Endothelial cell of umbilical vein (primary cell): ENCODE measurements around the gene TP73. TPM values are rescaled to one million over a fixed set of nuclear protein-coding genes. Genes with fewer than 3 reads are reported as not detected.

Experiments
- BruUV-seq: library from RNA; stranded (reverse); fragments of 400-500 nt; replicated peaks from 2 replicates; lab custom pipeline; 2021; lab: Mats Ljungman, UMichigan
- CTCF ChIA-PET: fragments of 300-600, 350-600 bp; sonication (Branson Sonifier 250); formaldehyde crosslinking; loops from one replicate; lab custom pipeline; 2021; ENCODE audit warnings: antibody characterized with exemption, inconsistent platforms; lab: Charles Lee
- POLR2A ChIA-PET: fragments of 300-600, 350-600 bp; sonication (Branson Sonifier 250); formaldehyde crosslinking; loops from one replicate; lab custom pipeline; 2021; ENCODE audit warnings: antibody characterized with exemption, inconsistent platforms; lab: Charles Lee
- DNase-seq: peaks from one replicate; pipeline ENCODE4 v3.0.0-alpha.2; 2011; ENCODE audit warnings: low read depth, low spot score
- FAIRE-seq: peaks from 2 replicates; lab custom pipeline; 2011; peaks lifted over from hg19 to GRCh38; lab: Jason Lieb, UNC
- H2AFZ ChIP-seq: 2 replicates; pipeline ENCODE4 v1.6.0; 2012; ENCODE audit warnings: low read depth, low read length, control low read depth, inconsistent platforms
- H3K27ac ChIP-seq: 2 replicates; pipeline ENCODE4 v1.5.1; 2011; ENCODE audit warnings: low read depth, mild to moderate bottlenecking, control low read depth, low read length, moderate library complexity; ENCODE audit not compliant: insufficient read depth
- H3K27me3 ChIP-seq, 2 experiments: 2 replicates each; pipeline versions ENCODE4 v1.6.0 to v1.6.1; 2011; ENCODE audit warnings: low read length in 2 of 2, mixed read lengths in 1 of 2; ENCODE audit not compliant: control insufficient read depth in 2 of 2, insufficient read depth in 2 of 2
- H3K36me3 ChIP-seq, 2 experiments: 2 replicates in 1 of 2; 3 replicates in 1 of 2; pipeline ENCODE4 v1.5.1; 2011; ENCODE audit warnings: low read length in 2 of 2, mild to moderate bottlenecking in 1 of 2, moderate library complexity in 1 of 2; ENCODE audit not compliant: control insufficient read depth in 2 of 2, insufficient read depth in 2 of 2; ENCODE audit errors: extremely low read depth in 1 of 2
- H3K4me1 ChIP-seq: 3 replicates; pipeline ENCODE4 v1.5.1; 2011; ENCODE audit warnings: mild to moderate bottlenecking, low read length; ENCODE audit not compliant: control insufficient read depth, insufficient read depth; ENCODE audit errors: extremely low read depth
- H3K4me2 ChIP-seq: 2 replicates; pipeline ENCODE4 v1.6.1; 2011; ENCODE audit warnings: low read length, control low read depth, mixed read lengths; ENCODE audit not compliant: insufficient read depth
- H3K4me3 ChIP-seq, 3 experiments: fragments of 200-600 bp in 1 of 3; sonication (generic), shearing (Covaris generic) in 1 of 3; replicated peaks in 1 of 3; 2 replicates each; pipeline ENCODE4 v1.5.1; 2011 to 2016; ENCODE audit warnings: control low read depth in 3 of 3, low read length in 3 of 3, mild to moderate bottlenecking in 2 of 3, inconsistent platforms in 1 of 3, low read depth in 1 of 3, moderate library complexity in 1 of 3; ENCODE audit not compliant: insufficient read depth in 1 of 3
- H3K79me2 ChIP-seq: 2 replicates; pipeline ENCODE4 v1.6.0; 2012; ENCODE audit warnings: low read length, inconsistent platforms; ENCODE audit not compliant: control insufficient read depth, insufficient read depth
- H3K9ac ChIP-seq: replicated peaks from 2 replicates; pipeline ENCODE3; 2011; ENCODE audit warnings: low read length, control low read depth; ENCODE audit not compliant: insufficient read depth; ENCODE audit errors: extremely low read depth
- H3K9me1 ChIP-seq: replicated peaks from 3 replicates; pipeline ENCODE4 v1.6.0; 2011; ENCODE audit warnings: mild to moderate bottlenecking, low read length; ENCODE audit not compliant: control insufficient read depth, insufficient read depth; ENCODE audit errors: extremely low read depth
- H3K9me3 ChIP-seq: replicated peaks from 2 replicates; pipeline ENCODE4 v1.5.1; 2012; ENCODE audit warnings: low read length, inconsistent platforms; ENCODE audit not compliant: control insufficient read depth, insufficient read depth
- H4K20me1 ChIP-seq: replicated peaks from 2 replicates; pipeline ENCODE3; 2011; ENCODE audit warnings: mild to moderate bottlenecking, low read length; ENCODE audit not compliant: control insufficient read depth, insufficient read depth; ENCODE audit errors: extremely low read depth
- GATA2 ChIP-seq: IDR thresholded peaks from 2 replicates; pipeline ENCODE4 v1.7.0; 2011; ENCODE audit warnings: low read depth, mild to moderate bottlenecking, moderate library complexity, mixed read lengths, low read length; ENCODE audit not compliant: insufficient read length, insufficient read depth
- JUN ChIP-seq: IDR thresholded peaks from 2 replicates; pipeline ENCODE4 v1.6.1; 2011; ENCODE audit warnings: borderline replicate concordance, low read depth; ENCODE audit not compliant: insufficient read length, insufficient read depth
- MYC ChIP-seq: IDR thresholded peaks from one replicate; pipeline ENCODE4 v1.6.1; 2011; ENCODE audit warnings: mild to moderate bottlenecking, low read depth, low read length
- POLR2A ChIP-seq: IDR thresholded peaks from 2 replicates; pipeline ENCODE4 v1.6.1; 2012; ENCODE audit warnings: low read depth, mild to moderate bottlenecking, control low read depth, low read length
- POLR2AphosphoS5 ChIP-seq: IDR thresholded peaks from 2 replicates; pipeline ENCODE4 v1.6.1; 2012; ENCODE audit warnings: low read depth, mild to moderate bottlenecking, control low read depth, low read length, moderate library complexity; ENCODE audit not compliant: insufficient read depth
- dilution Hi-C: fragments of 300-500 bp; cut with MboI; formaldehyde crosslinking; loops from one replicate; pipeline ENCODE4 v1.15.0; 2019; ENCODE audit warnings: low sequenced_read_pairs; ENCODE audit not compliant: extremely low pct_ligation_motif_present
- intact Hi-C: fragments of 100-400 bp; cut with micrococcal nuclease; formaldehyde crosslinking; loops from one replicate; pipeline ENCODE4 v1.10.0; 2022
- polyA plus RNA-seq, 4 experiments: library from polyadenylated mRNA; depleted of rRNA in 3 of 4; stranded (reverse) in 3 of 4; unstranded in 1 of 4; fragments of >200 nt; gene quantifications; 2 replicates each; pipeline versions ENCODE4 v1.2.1 to v1.2.3, GENCODE V29; 2011 to 2012; ENCODE audit warnings: missing spikeins in 1 of 4
- total RNA-seq: library from RNA; stranded (reverse); gene quantifications from 2 replicates; pipeline ENCODE4 v1.2.3, GENCODE V29; 2021
- TF ChIP-seq, protein P1 (sequence below): IDR thresholded peaks from 2 replicates; pipeline ENCODE4 v1.6.1; 2011; ENCODE audit not compliant: insufficient read depth, insufficient read length
- TF ChIP-seq, protein P2 (sequence below), 2 donors: IDR thresholded peaks; 1 replicate in 1 of 2; 2 replicates in 1 of 2; pipeline ENCODE4 v1.5.1; 2011; ENCODE audit warnings: low read length in 2 of 2, mild to moderate bottlenecking in 2 of 2, moderate library complexity in 2 of 2, control low read depth in 1 of 2, inconsistent platforms in 1 of 2, low read depth in 1 of 2; ENCODE audit not compliant: insufficient read depth in 1 of 2; ENCODE audit errors: extremely low read depth in 1 of 2

TP73 gene
- total and polyA plus RNA-seq, 2 donors (not counting 3 experiments of a cell fraction or from before 2014, with no cell fraction given), result 0.03 to 0.15 TPM

DNA sequence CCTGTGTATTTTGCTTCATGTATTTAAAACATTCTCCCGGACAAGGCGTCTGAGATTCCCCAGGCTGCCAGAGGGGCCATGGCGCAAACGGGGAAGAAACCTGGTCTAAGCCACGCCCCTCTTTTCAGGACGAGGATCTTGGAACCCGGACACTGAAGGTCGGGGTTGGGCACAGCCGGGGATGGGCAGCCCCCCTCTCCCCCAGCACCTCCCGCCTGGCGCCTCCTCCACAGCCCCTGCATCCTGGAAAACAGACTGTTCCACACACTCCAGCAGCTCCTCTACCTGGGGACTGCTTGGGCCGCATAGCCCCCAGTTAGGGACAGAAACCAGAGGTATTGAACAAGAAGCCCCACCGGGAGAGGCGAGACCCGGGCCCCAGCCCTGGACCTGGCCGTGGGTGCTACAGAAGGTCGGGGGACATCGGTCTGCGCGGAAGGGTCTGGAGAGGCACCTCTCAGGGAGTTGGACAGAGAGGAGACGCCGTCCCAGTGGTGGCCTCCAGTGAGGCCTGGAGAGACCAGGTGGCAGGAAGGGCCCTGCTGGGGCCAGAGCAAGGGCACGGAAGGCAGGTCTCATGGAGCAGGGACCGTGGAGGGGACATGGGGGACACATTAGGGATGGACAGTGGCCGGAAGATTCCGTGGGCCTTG, 5.4 kb downstream of the TP73 start:
- intact Hi-C loops, result no loop called here

More for the DNA sequence above, 5.4 kb downstream of the TP73 start:
- no TSS peak for BruUV-seq
- dilution Hi-C loops, result no loop called here
- FAIRE-seq, result no peak
- Histone ChIP-seq H3K9ac (no peak overlapping the region), H3K27ac (no peak overlapping the region), H3K4me2 (no peak overlapping the region), H3K9me3 (no peaks in the 10 kb centered on the region), H3K79me2 (no peaks in the 10 kb centered on the region), H3K27me3 (peaks cover 14 to 37% of the 10 kb centered on the region in 2 experiments), H3K4me1 (no peaks in the 10 kb centered on the region), H2AFZ (no peak overlapping the region), H3K4me3 (no peak overlapping the region), H4K20me1 (no peaks in the 10 kb centered on the region), H3K36me3 (no peaks in the 10 kb centered on the region), H3K9me1 (no peaks in the 10 kb centered on the region)
- TF ChIP-seq MYC (no peak), POLR2AphosphoS5 (no peak), GATA2 (no peak), JUN (no peak), POLR2A (no peak)
- TF ChIP-seq, protein P1, sequence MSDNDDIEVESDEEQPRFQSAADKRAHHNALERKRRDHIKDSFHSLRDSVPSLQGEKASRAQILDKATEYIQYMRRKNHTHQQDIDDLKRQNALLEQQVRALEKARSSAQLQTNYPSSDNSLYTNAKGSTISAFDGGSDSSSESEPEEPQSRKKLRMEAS, result no peak
- TF ChIP-seq, protein P2, sequence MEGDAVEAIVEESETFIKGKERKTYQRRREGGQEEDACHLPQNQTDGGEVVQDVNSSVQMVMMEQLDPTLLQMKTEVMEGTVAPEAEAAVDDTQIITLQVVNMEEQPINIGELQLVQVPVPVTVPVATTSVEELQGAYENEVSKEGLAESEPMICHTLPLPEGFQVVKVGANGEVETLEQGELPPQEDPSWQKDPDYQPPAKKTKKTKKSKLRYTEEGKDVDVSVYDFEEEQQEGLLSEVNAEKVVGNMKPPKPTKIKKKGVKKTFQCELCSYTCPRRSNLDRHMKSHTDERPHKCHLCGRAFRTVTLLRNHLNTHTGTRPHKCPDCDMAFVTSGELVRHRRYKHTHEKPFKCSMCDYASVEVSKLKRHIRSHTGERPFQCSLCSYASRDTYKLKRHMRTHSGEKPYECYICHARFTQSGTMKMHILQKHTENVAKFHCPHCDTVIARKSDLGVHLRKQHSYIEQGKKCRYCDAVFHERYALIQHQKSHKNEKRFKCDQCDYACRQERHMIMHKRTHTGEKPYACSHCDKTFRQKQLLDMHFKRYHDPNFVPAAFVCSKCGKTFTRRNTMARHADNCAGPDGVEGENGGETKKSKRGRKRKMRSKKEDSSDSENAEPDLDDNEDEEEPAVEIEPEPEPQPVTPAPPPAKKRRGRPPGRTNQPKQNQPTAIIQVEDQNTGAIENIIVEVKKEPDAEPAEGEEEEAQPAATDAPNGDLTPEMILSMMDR (IDR thresholded peaks at IDR 0.05; ENCODE audit: extremely low read depth in 1 of 2, insufficient read depth in 1 of 2, low read depth in 1 of 2, low read length in 2 of 2), result no peak
- DNase-seq, result no peak
- ChIA-PET CTCF (interaction anchor here (1.4 to 1.6 kb wide), 2 partner anchors 9 to 37 kb away, joined by 3 read pairs; no protein-coding TSS in a partner anchor), POLR2A (no interaction called here)
